Parathyroid adenoma (tissue), 2 donors: ENCODE measurements around the gene DHRS9.

Experiments used
- H2AFZ ChIP-seq: fragments of 300-600 bp; sonication (generic); one replicate; pipeline ENCODE4 v1.7.0; 2017; ENCODE audit warnings: antibody characterized with exemption, mild to moderate bottlenecking
- H3K27ac ChIP-seq: fragments of 300-600 bp; sonication (generic); one replicate; pipeline ENCODE4 v1.7.0; 2017
- H3K27me3 ChIP-seq: fragments of 300-600 bp; sonication (generic); one replicate; pipeline ENCODE4 v1.7.0; 2017; ENCODE audit warnings: low read length; ENCODE audit not compliant: control insufficient read depth, insufficient read depth
- H3K36me3 ChIP-seq: fragments of 300-600 bp; sonication (generic); one replicate; pipeline ENCODE4 v1.7.0; 2017; ENCODE audit warnings: low read length; ENCODE audit not compliant: control insufficient read depth, insufficient read depth
- H3K4me1 ChIP-seq: fragments of 300-600 bp; sonication (generic); one replicate; pipeline ENCODE4 v1.7.0; 2017; ENCODE audit warnings: control low read depth
- H3K4me2 ChIP-seq: fragments of 300-600 bp; sonication (generic); one replicate; pipeline ENCODE4 v1.7.0; 2017; ENCODE audit warnings: low read length
- H3K4me3 ChIP-seq: fragments of 300-600 bp; sonication (generic); one replicate; pipeline ENCODE4 v1.7.0; 2017; ENCODE audit warnings: low read depth, low read length
- H3K79me2 ChIP-seq: fragments of 300-600 bp; sonication (generic); one replicate; pipeline ENCODE4 v1.7.0; 2017; ENCODE audit warnings: control low read depth
- H3K9ac ChIP-seq: fragments of 300-600 bp; sonication (generic); one replicate; pipeline ENCODE4 v1.7.0; 2017; ENCODE audit warnings: mild to moderate bottlenecking
- H3K9me3 ChIP-seq: fragments of 300-600 bp; sonication (generic); one replicate; pipeline ENCODE4 v1.7.0; 2017; ENCODE audit warnings: low read length; ENCODE audit not compliant: control insufficient read depth
- CTCF ChIP-seq: fragments of 300-600 bp; sonication (generic); IDR thresholded peaks from one replicate; pipeline ENCODE4 v1.7.0; 2017; ENCODE audit warnings: antibody characterized with exemption, mild to moderate bottlenecking
- donor health status: primary hyperparathyroidism.

DHRS9 gene

GRCh38 chr2:169112841-169113240 is 43.5 kb downstream of the DHRS9 start:
- H3K79me2 ChIP-seq: no peaks in the 10 kb centered on the region
- no peak for TF ChIP-seq CTCF
- no peak overlapping the region for H3K4me2 ChIP-seq
- H3K9ac ChIP-seq: no peak overlapping the region
- no peak overlapping the region for H2AFZ ChIP-seq
- H3K4me3 ChIP-seq: no peak overlapping the region
- H3K4me1 ChIP-seq: no peaks in the 10 kb centered on the region
- H3K36me3 ChIP-seq: no peaks in the 10 kb centered on the region
- no peak overlapping the region for H3K27ac ChIP-seq
- H3K27me3 ChIP-seq: no peaks in the 10 kb centered on the region
- no peaks in the 10 kb centered on the region for H3K9me3 ChIP-seq

GRCh38 chr2:169114056-169114455 is 44.7 kb downstream of the DHRS9 start:
- H3K27ac ChIP-seq: no peak overlapping the region
- H3K79me2 ChIP-seq: no peaks in the 10 kb centered on the region
- TF ChIP-seq CTCF: no peak
- no peak overlapping the region for H3K4me2 ChIP-seq
- H3K9ac ChIP-seq: no peak overlapping the region
- no peaks in the 10 kb centered on the region for H3K27me3 ChIP-seq
- H2AFZ ChIP-seq: no peak overlapping the region
- no peaks in the 10 kb centered on the region for H3K9me3 ChIP-seq
- no peaks in the 10 kb centered on the region for H3K36me3 ChIP-seq
- no peaks in the 10 kb centered on the region for H3K4me1 ChIP-seq
- H3K4me3 ChIP-seq: no peak overlapping the region

GRCh38 chr2:169116327-169116726 is 47.0 kb downstream of the DHRS9 start:
- Histone ChIP-seq H3K27ac (no peak overlapping the region), H3K36me3 (no peaks in the 10 kb centered on the region), H3K4me1 (no peaks in the 10 kb centered on the region), H3K4me2 (no peak overlapping the region), H3K9me3 (no peaks in the 10 kb centered on the region), H3K27me3 (no peaks in the 10 kb centered on the region), H3K79me2 (no peaks in the 10 kb centered on the region), H2AFZ (no peak overlapping the region), H3K9ac (no peak overlapping the region), H3K4me3 (no peak overlapping the region)
- no peak for TF ChIP-seq CTCF

GRCh38 chr2:169116993-169117392 is 47.6 kb downstream of the DHRS9 start:
- no peak for TF ChIP-seq CTCF
- no peaks in the 10 kb centered on the region for H3K27me3 ChIP-seq
- no peak overlapping the region for H3K27ac ChIP-seq
- no peak overlapping the region for H3K4me3 ChIP-seq
- no peak overlapping the region for H3K4me2 ChIP-seq
- H3K9ac ChIP-seq: no peak overlapping the region
- no peaks in the 10 kb centered on the region for H3K79me2 ChIP-seq
- H2AFZ ChIP-seq: no peak overlapping the region
- no peaks in the 10 kb centered on the region for H3K9me3 ChIP-seq
- H3K36me3 ChIP-seq: no peaks in the 10 kb centered on the region
- no peaks in the 10 kb centered on the region for H3K4me1 ChIP-seq

GRCh38 chr2:169118060-169118459 is 48.7 kb downstream of the DHRS9 start:
- no peaks in the 10 kb centered on the region for H3K9me3 ChIP-seq
- no peak overlapping the region for H3K4me3 ChIP-seq
- H2AFZ ChIP-seq: no peak overlapping the region
- no peaks in the 10 kb centered on the region for H3K36me3 ChIP-seq
- H3K79me2 ChIP-seq: no peaks in the 10 kb centered on the region
- no peak overlapping the region for H3K4me2 ChIP-seq
- no peak overlapping the region for H3K9ac ChIP-seq
- no peak for TF ChIP-seq CTCF
- no peaks in the 10 kb centered on the region for H3K27me3 ChIP-seq
- H3K4me1 ChIP-seq: no peaks in the 10 kb centered on the region
- H3K27ac ChIP-seq: no peak overlapping the region
